Coronary artery (tissue), 2 donors: ENCODE measurements around the gene YWHAG.

Experiments used
- DNase-seq: peaks from one replicate; pipeline ENCODE4 v3.0.0-alpha.2; 2017; ENCODE audit warnings: low spot score
- H3K27ac ChIP-seq, 2 donors: fragments of 200-600 bp; sonication (generic); one replicate each; pipeline ENCODE4 v1.5.1; 2016 to 2019
- H3K4me3 ChIP-seq: fragments of 200-600 bp; sonication (generic); 2 replicates; pipeline ENCODE4 v1.5.1; 2016; ENCODE audit warnings: mild to moderate bottlenecking, moderate library complexity
- TF ChIP-seq, protein P1 (sequence below): fragments of 200-600 bp; sonication (generic); IDR thresholded peaks from one replicate; pipeline ENCODE4 v1.5.1; 2019; ENCODE audit warnings: antibody characterized with exemption

YWHAG gene

DNA sequence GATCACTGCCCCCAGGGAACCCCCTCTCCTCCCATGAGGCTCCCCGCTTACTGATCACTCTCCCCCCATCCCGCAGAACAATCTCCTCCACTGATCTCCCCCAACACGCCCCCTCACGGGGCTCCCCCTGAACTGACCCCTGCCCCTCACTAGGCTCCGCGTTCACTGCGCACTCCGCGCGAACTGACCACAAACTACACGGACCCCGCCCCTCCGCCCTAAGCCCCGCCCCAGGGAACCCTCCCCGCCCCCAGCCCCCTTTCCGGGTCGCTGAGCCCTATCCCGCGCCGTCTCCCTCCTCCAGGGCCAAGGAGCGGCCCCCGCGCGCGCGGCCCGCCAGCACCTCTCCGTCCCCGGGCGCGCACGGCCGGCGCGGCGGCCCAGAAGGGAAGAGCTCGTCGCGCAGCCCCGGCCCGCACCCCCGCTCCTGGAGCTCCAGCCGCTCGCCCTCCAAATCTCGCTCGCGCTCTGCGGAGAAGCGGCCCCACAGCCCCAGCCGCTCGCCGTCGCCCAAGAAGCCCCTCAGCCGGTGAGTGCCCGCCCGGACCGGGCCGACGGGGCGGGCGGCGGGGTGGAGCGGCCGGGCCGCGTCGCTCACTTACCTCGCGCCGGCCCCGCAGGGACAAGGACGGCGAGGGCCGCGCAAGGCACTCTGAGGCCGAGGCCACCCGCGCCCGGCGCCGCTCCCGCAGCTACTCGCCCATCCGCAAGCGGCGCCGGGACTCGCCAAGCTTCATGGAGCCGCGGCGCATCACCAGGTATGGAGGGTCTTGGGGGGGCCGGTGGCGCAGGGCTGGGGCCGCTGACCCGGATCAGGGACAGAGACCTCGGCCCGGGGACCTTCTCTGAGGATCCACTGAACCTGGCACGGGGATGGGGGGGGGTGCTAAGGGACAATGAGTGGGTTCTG, 76.2 kb downstream of the YWHAG start:
- TF ChIP-seq, protein P1, sequence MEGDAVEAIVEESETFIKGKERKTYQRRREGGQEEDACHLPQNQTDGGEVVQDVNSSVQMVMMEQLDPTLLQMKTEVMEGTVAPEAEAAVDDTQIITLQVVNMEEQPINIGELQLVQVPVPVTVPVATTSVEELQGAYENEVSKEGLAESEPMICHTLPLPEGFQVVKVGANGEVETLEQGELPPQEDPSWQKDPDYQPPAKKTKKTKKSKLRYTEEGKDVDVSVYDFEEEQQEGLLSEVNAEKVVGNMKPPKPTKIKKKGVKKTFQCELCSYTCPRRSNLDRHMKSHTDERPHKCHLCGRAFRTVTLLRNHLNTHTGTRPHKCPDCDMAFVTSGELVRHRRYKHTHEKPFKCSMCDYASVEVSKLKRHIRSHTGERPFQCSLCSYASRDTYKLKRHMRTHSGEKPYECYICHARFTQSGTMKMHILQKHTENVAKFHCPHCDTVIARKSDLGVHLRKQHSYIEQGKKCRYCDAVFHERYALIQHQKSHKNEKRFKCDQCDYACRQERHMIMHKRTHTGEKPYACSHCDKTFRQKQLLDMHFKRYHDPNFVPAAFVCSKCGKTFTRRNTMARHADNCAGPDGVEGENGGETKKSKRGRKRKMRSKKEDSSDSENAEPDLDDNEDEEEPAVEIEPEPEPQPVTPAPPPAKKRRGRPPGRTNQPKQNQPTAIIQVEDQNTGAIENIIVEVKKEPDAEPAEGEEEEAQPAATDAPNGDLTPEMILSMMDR, result no peak
- Histone ChIP-seq H3K27ac (peak overlapping the region in 1 of 2 donors; percentile 67), H3K4me3 (peak overlapping the region; percentile 84)
- DNase-seq, result no peak

DNA sequence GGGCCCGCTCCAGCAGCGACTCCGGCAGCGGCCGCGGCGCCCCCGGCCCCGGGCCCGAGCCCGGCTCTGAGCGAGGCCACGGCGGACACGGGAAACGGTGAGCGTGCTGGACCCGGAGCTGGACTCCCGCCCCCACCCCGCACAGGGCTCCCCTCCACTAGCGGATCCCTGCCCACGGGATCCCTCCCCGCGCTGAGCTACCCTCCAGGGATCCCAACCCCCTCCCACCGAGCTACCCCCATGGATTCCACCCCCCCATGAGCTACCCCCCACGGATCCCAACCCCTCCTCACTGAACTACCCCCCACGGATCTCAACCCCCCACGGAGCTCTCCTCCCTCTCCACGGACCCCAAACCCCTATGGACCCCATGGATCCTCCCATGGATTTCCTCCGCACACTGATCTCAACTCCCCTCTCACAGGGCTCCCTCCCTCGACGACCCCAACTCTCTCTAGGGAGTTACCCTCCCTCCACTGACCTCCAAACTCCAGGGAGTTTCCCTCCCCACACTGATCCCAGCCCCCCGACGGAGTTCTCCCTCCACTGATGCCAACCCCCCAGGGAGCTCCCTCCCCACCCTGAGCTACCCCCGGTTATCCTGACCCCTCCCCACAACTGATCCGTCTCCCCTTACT, 77.0 kb downstream of the YWHAG start:
- H3K4me3 ChIP-seq, result peak overlapping the region; percentile 84
- H3K27ac ChIP-seq, result peak overlapping the region in 1 of 2 donors; percentile 67
- DNase-seq, result no peak
- TF ChIP-seq, protein P1, result no peak

DNA sequence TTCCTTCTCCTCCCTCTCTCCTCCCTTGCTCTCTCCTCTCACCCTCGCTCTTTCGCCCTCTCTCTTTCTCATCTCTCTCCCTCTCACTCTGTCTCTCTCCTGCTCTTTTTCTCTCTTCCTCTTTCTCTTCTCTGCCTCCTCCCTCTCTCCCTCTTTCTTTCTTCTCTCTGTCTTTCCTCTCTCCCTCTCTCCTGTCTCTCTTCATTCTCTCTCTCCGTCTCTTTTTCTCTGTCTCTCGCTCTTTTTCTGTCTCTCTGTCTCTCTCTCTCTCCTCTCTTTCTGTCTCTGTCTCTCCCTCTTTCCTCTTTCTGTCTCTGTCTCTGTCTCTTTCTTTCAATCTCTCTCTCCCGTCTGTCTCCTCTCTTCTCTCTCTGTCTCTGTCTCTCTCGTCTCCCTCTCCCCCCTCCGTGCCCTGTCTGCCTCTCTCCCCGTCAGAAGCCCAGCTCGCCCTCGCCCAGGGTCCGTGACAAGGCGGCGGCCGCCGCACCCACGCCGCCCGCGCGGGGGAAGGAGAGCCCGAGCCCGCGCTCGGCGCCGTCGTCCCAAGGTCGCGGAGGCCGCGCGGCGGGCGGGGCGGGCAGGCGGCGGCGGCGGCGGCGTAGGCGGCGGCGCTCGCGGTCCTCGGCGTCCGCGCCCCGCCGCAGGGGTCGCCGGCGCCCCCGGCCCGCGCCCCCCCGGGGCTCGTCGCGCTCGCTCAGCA, 77.6 kb downstream of the YWHAG start:
- no peak for DNase-seq

DNA sequence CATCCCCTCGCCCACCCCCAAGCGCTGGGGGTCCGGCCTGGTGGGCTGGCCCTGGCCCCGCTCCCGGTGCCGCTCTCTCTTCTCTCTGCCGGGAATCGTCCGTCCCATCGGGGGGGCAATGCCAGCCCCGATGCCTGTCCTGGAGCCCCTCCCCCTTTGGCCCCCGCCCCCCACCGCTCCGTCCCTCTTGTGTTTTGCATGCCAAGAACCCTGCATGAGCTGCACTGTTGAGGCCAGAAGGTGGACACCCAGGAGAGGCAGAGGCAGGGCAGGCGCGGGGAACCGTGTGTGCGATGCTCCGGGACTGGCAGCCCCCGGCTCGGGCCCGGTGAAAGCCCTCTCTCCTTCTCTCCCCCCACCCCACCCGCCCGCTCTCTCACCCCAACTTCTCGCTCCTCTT, 78.4 kb downstream of the YWHAG start:
- Histone ChIP-seq H3K4me3 (peak overlapping the region; percentile 13), H3K27ac (no peak overlapping the region)
- DNase-seq, result peak; percentile 73
- TF ChIP-seq, protein P1, result no peak

More for the DNA sequence above, 77.6 kb downstream of the YWHAG start:
- Histone ChIP-seq H3K27ac (no peak overlapping the region), H3K4me3 (peak overlapping the region; percentile 84)
- TF ChIP-seq, protein P1, result no peak

DNA sequence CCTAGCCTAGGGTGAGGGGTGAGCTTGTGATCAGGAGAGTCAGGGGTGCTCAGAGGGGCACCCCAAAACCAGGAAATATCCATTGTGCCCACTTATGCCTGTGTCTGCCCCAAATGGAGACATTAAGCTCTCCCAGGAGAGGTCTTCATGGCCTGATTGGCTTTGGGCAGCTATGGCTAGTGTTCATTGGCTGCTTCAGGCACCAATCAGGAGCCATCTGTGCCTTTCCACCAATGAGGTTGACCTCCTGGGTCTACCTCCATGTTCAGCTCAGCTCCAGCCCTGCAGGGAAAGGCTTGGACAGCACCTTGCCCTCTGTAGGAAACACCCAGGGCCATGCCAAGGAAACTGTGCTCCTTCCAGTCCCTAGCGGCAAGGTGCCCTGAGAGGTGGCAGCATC, 80.3 kb downstream of the YWHAG start:
- no peak for DNase-seq
- Histone ChIP-seq H3K4me3 (no peak overlapping the region), H3K27ac (no peak overlapping the region)
- TF ChIP-seq, protein P1, result no peak
